CD4-positive, alpha-beta T cell treated with Interferon alpha-2 for 1 hour (primary cell): ENCODE data around the gene HPCAL1.

Source experiments
- DNase-seq, 2 donors: peaks; one replicate each; pipeline ENCODE4 v3.0.0-alpha.2; 2020 to 2022

The HPCAL1 gene

DNA sequence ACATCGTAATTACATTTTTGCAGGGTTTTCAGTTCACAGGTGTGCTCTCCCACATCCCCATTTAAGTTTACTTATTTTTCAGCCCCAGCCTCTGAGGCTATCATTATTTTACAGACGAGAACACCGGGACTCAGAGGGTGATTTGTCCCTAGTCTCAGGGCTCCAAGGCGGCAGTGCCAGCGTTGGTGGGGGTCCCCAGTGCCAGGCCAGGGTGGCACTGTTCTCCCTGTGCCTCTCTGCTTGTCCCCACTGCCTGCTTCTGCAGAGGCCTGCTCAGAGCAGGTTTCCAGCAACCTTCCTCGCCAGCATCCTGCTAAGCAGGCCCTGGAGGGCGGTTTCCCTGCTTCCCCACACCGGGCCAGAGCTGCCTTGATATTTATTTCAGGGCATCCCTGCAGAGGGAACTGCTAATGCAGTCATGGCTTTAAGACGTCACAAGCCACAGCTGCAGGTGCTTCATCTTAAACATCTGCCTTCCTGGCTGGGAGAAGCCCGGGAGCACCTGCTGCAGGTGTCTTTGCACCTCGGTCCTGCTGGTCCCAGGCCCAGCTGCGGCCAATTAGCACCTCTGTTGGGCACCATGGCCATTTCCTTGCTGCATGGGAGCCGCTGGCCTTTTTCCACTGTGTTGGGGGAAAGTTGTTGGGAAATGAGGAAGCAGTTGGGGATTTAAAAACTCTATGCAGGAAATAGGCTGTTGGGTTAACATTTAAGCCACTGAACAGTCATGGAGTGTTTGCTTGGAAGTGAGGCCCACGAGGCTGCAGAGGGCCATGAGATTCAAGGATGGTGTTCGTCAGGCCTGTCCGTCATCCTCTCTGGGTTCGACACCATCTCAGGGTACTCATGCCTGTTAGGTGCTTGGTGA, 22.8 kb downstream of the HPCAL1 start:
- DNase-seq, result no peak

DNA sequence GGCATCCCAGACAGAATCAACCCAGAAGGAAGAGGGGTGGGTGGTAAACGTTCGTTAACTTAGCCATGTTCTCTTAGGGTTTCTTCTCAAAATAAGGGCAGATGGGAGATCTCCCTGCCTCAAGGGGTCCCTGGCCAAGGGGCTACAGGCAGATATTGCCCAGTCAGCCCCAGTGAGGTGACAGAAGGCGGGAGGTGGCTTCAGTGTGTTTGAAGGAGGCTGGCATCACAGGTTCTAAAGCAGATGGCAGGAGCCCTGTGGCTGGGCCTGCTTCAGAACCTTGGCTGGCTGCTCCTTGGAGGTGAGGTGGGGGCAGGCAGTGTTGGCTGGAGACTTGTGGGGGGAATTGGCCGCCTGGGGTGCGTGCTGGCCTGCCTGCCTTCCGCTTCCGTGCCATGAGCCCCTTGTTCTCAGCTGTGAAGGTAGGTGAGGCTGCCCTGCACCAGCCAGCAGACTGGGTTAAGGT, 23.5 kb downstream of the HPCAL1 start:
- no peak for DNase-seq

DNA sequence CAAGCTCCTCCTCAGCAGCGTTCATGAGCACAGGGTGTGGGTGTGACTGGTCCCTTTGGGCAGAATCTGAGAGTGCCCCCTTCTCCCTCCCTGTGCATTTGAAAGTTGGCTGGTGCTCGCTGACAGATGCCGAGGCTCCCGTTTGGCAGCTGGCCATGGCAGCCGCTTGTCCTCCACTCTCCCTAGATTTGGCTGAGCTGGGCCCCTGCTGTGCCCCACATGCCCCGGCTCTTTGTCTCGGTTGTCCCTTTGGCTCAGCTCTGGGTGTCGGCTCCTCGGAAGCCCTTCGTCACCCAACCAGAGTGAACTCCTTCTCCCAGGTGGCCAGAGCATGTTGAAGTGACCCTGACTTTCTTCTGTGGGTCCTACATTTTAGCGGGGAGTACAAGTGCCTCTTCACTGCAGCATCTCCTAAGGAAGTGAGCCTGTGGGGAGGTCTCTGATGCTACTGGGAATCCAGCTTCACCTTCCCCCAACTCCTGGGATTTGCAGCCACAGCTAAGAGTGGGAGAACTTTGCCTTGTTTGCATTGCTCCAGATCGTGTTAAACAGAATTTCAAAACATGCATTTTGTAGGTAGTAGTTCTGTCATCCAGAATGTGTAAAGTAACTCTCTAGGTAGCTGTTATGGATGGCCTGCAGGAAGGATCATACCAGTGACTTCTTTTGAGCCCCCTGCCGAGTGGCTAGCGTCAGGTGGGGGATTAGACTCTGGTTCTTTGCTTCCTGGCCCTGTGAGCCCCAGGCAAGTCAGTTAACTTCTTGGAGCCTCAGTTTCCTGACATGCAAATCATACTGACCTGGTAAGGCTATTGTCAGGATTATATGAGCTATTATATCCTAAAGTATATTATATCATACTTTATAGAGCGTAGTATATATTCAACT, 24.2 kb downstream of the HPCAL1 start:
- no peak for DNase-seq

DNA sequence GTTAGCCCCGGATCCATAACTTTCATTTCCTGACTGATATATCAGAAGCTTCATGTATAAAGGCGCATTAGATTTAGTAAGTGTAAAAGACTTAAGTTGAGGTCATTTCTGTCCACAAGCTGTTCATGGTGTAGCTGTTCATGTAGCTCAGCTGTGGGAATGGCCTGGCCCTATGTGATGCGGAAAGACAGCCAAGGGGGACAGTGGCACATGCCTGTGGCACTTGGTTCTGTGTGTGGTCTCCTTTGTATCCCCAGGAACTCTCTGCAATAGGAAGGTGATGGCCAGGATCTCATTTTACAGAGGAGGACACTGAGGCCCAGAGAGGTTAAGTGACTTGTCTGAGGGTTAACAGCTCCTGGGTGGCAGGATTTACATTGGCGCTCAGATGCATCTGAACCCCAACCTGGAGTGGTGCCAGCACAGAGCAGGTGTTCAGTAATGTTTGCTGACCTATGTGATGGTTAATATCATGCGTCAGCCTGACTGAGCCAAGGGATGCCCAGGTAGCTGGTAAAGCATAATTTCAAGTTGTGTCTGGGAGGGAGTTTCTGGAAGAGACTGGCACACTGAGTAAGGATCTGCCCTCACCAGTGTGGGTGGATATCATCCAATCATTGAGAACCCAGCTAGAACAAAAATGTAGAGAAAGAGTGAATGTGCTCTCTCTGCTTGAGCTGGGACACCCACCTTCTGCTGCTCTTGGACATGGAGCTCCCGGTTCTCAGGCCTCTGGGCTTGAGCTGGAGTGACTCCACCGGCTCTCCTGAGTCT, 25.4 kb downstream of the HPCAL1 start:
- DNase-seq, result no peak

DNA sequence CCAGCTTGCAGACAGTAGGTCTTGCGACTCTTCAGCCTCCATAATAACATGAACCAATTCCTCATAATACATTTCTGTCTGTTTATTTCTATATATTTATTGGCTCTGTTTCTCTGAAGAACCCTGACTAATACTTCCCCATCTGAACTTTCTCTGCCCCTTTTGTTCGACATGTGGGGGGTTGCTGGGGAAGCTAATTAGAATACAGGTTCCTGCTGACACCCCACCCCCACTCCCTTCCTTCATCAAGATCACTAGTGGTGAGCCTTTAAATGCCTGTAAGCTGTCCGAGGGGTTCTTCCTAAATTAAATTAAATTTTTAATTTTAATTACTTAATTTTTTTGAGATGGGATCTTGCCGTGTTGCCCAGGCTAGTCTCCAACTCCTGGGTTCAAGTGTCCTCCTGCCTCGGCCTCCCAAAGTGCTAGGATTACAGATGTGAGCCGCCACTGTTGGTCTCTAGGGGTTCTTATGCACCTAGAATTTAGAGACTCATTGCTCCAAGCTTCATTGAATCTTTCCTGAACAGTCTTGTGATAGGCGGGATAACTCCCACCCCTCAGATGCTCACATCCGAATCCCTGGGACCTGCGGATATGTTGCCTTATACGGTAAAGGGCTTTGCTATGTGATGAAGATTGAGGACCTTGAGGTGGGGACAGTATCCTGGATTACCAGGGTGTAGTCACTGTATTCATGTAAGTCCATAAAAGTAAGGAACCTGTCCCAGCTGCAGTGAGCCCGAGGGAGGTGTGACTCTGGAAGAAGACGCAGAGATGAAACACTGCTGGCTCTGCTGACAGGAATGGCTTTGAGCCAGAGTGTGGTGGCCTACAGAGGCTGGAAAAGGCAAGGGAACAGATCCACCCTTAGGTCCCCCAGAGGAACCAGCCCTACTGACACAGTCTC, 26.2 kb downstream of the HPCAL1 start:
- DNase-seq, result no peak

DNA sequence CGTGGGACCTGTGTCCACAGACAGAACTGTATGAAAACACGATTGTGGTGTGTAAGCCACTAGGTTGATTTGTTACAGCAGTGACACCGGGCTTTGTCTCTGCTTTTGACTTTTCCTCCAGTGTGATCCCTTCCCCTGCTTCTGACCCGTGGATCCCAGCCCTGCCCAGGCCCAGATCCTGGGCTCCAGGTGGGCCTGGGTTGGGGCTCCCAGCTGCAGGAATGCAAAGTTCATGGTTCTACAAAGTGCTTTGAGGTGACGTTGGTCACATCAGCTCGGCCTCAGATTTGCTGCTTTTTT, 26.8 kb downstream of the HPCAL1 start:
- no peak for DNase-seq

DNA sequence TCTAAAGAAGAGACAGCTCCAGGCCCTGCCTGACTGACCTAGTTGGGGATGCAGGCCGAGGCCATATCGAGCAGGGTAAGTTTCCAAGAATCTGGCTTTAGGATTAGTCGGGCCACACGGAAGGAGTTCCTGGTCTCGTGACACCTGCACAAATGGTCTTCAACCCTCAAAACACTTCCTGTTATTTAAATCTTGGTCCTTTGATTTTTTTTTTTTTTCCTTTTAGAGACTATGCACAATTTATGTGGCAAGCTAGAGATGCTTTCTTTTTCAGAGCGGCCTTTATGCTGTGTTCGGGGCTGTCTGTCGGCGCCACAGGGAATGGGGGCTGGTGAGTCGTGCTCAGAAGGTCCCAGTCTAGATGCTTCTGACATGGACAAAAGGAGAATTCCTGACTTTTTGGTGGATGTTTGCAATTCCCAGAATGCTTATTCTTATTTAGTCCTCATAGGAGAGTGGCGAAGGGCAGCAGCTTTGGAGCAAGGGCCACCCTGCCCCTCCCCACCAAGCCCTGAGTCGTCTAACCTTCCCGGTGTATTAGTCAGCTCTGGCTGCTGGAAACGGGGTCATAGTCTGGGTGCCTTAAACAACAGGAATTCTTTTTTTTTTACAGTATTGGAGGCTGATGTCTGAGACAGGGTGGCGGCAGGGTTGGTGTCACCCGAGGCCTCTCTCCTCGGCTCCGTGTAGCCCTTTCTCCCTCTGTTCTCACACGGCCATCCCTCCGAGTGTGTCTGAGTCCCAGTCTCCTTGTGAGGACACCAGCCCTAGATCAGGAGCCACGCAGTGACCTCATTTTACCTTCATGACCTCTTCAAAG, 27.4 kb downstream of the HPCAL1 start:
- DNase-seq, result peak; percentile 5 to 48

DNA sequence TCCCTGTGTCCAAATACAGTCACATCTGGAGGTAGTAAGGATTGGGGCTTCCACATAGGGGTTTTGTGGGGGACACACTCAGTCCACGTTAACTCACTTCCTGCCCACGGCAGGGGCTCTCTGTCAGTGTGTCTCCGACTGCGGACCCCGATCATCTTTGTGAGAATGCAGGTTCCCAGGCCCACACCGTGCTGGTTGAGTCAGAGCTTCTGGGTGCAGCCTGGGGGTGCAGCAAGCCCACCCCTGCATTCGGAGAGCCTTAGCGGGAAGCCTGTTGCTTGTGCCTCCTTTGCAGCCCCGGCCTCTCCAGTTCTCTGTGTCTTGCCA, 28.0 kb downstream of the HPCAL1 start:
- peak in 1 of 2 donors; percentile 15 for DNase-seq

DNA sequence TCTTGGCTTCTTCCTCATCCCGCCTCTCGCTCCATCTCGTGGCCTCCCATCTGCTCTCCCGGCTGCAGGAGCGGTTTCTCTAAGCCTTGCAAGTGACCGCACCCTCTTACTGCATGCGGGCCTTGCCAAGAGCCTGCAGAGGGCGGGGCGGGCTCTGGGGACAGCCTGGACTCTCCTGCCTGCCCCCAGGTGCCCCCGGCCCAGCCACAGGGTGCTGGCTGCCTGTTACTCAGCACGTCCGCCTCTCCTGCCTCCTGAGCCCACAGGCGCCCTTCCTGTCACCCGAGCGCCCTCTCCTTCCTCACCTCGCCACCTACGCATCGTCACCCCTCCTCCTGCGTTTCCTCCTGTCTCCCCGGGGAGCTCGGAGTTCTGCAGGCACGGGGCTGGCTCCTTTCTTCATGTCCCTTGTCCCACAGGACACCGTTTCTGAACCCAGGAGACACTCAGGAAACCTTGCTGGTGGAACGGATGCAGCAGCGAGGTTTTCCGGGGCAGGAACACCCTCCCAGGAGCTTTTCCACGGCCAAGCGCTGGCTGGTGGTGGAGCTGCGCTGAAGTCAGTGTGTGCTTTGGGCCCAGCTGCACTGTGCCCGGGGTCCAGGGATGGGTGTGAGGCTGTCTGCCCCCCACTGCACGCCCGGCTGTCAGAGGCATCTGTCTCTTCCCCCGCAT, 28.5 kb downstream of the HPCAL1 start:
- DNase-seq, result peak; percentile 55 to 67

DNA sequence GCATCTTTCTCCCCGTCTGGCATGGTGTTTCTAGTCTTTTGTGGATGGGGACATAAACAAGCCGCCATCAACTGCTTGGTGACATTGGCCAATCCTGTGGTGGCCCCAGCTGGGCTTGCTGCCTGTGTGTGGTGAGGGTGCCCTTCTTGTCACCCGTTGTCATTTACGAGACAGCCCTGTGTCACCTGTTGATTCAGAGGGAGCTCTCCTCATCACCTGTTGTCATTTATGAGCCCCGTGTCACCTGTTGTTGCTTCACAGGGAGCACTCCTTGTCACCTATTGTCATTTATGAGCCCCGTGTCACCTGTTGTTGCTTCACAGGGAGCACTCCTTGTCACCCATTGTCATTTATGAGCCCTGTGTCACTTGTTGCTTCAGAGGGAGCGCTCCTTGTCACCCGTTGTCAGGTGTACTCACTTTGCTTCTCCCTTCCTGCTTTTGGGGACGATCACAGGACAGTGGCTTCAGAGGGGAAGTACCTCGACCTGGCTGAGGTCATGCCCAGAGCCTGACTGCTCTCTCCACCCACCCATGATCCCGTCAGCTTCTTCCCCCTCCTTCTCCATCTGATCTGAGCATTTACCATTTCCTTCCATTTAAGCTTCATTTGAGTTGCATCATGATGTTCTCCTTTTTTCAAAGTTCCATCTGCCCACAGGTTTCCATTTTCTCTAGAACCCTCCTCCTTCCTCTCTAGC, 29.1 kb downstream of the HPCAL1 start:
- DNase-seq, result peak; percentile 55 to 71

DNA sequence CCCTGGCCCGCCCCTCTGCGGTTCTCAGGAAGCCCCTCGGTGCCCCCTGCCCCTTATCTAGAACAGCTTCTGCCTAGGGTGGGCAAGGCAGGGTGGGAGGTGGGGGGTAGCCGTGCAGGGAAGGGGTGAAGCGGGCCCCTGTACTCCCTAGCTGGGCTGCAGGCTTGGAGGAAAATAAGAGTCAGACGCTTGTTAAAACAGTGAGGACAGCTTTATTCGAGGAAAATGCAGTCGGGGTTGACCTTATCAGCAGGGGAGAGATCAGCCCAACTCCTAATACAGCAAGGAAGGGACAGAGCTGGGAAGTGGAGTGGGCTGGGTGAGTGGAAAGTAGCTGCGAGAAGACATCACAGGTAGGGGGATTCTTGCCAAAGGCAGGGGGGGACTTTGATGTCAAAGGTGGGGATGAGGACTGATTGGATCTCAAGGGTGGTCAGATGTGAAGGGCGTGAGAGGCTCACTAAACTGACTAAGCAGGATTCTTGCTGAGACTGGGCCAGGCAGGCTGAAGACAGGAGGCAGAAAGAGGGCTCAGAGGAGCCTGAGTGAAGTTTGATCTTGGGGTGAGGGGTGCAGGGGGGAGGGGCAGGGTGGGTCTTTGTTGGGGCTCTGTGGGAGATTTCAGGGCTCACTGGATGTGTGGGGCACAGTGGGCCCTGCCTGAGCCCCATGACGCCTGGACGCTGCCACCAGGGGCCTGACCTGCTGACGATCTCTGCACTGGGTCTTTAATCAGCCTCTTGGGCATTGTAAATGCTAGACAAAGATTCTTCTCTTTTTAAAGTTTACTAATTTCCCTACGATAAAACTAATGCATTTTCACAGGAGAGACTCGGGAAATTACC, 29.9 kb downstream of the HPCAL1 start:
- no peak for DNase-seq

DNA sequence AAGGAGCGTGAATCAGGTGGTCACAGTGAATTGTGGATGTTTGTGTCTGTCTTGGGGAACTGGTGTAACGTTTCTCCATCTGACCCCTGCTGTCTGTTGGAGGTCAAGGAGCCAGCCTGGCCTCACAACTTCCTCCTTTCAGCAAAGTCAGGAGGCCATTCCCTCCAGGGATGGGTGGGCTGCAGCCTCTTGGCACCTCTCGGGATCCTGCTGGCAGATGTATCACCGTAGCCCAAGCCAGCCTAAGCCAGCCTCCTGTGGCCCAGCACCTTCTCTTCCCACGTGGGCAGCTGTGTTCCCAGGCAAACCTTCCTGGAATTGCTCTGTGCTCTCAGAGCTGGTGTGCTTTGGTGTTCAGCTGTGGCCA, 30.5 kb downstream of the HPCAL1 start:
- DNase-seq, result peak in 1 of 2 donors; percentile 21

DNA sequence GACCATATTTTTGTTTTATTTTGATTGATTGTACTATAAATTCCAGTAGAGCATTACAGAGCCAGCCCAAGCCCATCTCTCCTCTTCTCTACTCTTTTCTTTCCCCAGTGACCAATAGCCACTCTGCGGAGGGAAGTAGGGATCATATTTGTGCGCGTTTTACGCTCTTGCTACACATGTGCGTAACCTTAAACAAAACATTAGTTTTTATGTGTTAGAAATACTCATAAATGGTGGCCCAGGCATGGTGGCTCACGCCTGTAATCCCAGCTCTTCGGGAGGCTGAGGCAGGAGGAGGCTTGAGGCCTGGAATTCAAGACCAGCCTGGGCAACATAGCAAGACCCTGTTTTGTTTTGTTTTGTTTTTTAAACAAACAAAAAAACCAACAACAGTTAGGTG, 31.3 kb downstream of the HPCAL1 start:
- no peak for DNase-seq

DNA sequence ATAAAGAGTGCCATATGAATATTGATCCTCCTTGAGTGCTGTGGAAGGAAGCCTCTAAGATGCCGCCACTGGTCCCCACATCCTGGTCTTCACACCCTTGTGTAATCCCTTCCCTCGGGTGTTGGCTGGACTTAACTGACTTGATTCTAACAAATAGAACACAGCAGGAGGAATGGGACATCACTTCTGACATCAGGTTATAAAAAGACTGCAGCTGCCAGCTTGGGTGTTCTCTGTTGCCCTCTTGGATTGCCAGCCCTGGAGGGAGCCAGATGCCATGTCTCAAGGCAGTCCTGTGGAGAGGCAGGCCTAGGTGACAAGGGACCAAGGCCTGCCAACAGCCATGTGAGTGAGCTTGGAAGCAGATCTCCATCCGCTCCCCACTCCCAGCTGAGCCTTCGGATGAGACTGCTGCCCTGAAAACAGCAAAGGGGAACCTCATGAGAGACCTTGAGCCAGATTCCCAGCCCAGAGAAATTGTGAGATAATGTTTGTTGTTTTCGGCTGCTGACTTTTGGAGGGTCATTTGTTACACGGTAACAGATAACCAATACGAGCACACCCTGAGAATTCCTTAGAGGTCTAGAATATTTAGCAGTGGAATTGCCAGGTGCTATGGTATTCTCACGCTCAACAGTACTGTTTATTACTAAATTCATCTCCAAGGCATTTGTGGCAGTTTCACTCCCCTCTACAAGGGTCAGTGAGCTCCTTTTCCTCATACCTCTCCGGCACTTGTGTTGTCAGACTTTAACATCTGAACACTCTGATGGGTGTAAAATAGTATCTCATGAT, 32.5 kb downstream of the HPCAL1 start:
- DNase-seq, result no peak

DNA sequence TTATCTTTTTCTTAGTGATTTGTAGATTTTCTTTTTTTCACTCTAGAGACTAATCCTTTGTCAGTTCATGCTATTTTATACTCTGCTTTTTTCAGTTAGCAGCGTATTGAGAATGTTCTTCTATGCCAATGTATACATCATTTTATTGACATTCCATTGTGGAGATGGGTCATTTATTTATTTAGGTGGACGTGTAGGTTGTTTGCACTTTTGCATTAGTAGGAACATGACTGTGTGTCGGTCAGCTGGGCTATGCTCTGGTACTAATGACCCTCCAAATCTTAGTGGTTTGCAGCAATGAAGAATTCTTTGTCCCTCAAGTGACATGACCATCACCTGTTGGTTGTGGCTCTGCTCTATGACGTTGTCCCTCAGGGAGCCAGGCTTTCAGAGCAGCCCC, 33.6 kb downstream of the HPCAL1 start:
- DNase-seq, result no peak

DNA sequence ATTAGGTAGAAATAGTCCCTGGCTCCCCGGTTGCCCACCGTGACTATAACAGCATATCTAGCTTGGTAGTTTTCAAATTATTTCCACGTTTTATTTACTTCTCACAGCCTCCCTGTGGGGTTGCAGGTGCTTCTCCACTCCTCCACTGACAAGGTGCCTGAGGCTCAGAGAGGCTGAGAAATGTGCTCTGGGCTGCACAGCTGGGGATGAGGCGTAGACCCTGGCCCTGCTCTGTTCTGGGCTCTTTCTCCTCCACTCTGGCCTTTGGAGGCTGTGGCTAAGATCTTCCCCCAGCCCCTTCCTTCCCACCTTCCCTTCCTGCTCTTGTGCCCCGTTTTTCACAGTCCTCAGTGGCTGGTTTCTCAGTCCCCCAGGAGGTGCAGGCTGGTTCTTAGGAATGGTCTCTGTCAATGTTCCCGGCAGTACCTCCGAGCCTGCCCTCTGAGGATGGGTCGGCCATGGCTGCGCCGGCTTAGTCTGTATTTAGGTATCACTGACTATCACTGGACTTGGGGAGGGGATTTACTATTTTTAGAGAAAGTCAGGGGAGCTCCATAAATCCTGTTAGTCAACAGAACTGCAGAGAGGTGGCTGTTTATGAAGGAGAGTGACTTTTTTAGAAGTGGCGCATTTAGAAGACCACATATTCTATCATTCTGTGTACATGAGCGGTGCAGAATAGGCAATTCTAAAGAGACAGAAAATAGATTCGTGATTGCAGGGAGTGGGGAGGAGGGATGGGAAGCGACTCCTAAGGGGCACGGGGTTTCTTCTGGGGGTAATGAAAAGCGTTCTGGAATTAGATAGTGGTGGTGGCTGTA, 35.0 kb downstream of the HPCAL1 start:
- no peak for DNase-seq
